ENCODE data around the gene TTC6.

- TF ChIP-seq CTCF (IDR thresholded peaks at IDR 0.05; ENCODE audit: borderline replicate concordance, extremely low read depth, low read length, poor library complexity, severe bottlenecking) (no peak), EZH2 (IDR thresholded peaks at IDR 0.05; ENCODE audit: borderline replicate concordance, low read depth, low read length, severe bottlenecking) (no peak)
Observed at GRCh38 chr14:37591311-37591940, 4.0 kb upstream of the TTC6 start.

Data from DND-41 (cell line).